Stimulated activated CD8-positive, alpha-beta memory T cell treated with anti-CD3 and anti-CD28 coated beads, Interleukin-15, amount 100 ng/mL, for 48 hours (primary cell): ENCODE results near the gene AHNAK2.
"Not testable (repeated sequence)": the region's sequence is repeated elsewhere in the genome, so short reads cannot be mapped to it uniquely, and the experiment has no call there.

Source experiments
- DNase-seq, 2 donors: peaks; one replicate each; pipeline ENCODE4 v3.0.0-alpha.2; 2020; ENCODE audit warnings: low read depth in 2 of 2

AHNAK2 gene

GRCh38 chr14:104898870-104899510, 79.2 kb downstream of the AHNAK2 start:
- DNase-seq = no peak

- no peak for DNase-seq
Observed at GRCh38 chr14:104898195-104898558, 80.0 kb downstream of the AHNAK2 start.

- no peak for DNase-seq
Observed at GRCh38 chr14:104897330-104898194, 80.6 kb downstream of the AHNAK2 start.

DNA sequence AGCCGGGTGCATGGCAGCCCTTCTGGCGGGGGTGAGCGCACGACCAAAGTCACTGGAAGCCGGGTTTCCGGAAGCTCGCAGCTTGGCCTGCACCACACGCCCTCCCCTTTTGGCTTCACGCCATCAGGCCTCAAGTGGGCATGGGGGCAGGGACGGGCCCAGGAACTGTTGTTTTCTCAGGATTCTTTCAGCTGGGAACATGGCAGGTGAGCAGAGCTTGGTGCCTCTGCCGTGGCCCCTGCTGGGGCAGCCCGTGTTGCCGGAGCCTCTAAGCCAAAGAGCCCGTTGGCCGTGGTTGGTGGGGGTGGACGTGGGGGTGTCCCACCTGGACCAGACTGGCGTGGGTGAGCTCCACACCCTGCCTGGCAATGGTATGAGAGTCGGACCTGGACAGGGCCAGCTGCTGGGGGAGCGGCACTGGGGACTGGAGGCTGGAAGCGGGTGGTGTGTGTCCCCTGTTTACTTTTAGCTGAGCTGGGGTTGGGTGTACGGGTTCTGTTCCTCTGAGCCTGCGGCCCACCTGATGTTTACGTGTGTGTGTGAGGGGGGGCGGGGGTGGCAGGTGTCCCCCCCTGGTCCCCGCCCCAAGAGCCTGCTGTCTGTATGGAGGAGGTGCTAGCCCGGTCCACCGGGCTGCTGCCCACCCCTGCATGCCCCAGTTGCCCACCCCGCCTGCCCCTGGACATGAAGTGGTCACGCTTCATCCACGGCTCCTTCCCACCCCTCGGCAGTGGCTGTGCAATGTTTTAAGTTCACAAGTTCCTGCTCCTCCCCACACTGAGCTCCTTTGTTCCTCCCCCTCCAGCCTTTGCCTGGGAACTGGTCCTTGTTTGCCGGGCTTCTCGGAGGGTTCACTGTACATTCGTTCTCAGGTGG, 82.2 kb downstream of the AHNAK2 start:
- DNase-seq = no peak

DNA sequence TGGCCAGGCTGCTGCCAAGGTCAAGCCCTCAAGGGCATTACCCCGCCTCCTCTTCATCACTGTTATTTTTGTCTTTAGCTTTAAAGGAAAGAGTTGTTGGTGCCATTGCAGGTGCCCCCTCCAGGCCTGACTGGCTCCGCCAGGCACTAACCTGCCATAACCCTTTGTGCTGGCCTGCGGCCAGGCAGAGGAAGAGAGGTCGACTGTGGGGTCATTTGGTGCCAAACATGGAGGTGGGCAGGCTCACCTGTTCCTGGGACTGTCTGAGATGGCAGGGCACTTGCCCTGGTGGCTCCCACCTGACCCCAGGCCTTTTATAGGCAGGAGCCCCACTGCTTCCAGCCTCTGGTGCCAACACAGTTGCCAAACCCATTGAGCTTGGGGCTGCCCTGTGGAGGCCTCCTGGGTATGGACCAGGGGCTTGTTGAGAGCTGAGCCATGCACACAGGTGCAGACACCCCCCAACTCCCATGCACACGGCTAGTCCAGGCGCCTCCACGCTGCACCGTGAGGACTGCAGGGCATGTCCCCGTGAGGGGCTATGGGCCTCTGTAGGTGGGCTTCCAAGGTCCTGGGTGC, 82.9 kb downstream of the AHNAK2 start:
- DNase-seq = no peak

GRCh38 chr14:104894331-104895206, 83.6 kb downstream of the AHNAK2 start:
- no peak for DNase-seq

- no peak for DNase-seq
Observed at GRCh38 chr14:104893435-104894207, 84.6 kb downstream of the AHNAK2 start.

DNA sequence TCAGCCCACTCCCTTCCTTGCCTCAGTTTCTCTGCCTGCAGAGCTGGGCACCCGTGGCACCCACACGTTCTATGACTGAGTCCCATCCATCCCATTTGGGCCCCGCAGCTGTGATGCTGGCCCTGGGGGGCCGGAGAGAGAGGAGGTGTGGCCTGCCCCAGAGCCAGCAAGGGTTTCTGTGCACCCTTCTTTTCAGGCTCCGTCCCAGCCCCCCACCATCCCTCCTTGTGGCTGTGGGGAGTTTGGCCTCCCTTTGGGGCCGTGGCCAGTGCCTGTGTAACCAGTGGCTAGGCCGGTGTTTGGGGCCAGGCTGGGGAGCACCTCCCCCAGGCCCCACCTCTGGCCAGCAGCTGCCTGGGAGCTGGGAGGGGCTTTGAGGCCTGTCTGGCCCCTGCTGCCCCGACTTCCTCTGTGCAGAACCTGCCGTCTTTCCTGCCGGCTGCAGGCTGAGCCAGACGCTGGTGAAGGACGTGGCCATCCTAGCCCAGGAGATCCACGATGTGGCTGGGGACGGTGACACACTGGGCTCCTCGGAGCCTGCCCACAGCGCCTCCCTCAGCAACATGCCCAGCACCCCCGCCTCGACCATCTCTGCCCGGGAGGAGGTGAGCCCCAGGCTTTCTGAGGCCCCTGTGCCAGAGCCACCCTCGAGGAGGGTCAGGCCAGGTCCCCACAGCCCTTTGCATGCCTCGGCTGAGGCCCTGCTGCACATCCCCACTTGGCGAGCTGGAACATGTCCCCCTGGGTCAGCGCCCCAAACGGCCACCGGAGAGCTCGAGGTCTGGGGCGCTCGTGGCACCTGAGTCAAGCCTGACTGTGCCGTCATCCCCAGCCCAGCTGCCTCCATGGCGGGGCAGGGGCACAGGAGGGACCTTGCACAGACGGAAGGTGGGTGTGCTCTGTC, 85.4 kb downstream of the AHNAK2 start:
- DNase-seq = no peak

DNA sequence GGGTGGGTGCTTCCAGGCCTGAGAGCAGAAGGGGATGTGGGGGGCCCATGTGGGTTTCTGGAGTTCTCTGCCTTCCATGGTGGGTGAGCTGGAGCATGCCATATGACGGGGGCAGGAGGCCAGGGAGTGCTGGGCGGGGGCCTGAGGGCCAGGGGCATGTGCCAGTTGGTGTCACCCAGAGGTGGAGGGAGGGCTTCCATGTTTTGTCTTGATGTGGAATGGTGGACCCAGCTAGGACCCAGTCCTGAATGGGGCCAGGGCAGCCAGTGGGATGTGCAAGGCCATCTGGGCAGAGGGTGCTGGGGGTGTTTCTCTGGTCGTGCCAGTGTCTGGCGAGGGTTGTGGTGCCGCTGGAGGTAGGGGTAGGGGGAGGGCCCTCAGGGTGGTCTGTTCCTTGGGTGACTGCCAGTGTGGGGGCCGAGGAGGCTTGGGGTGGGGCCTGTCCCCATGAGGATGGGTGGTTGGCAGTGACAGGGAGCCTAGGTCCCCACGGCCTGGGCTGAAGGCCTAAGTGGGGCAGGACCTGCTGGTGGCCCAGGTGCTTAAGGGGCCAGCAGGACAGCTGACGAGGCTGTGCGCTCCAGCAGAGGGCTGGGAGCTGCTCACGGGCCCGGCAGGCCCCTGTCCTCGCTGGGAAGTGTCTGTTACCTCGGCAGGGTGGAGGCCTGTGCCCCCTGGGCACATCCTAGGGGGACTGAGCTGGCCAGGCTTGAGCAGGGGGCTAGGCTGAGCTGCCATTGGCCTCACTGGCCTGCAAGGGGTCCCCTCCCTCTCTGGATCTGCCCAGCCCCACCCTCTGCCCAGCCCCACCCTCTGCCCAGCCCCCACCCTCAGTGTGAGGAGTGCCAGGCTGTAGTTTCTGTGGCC, 86.3 kb downstream of the AHNAK2 start:
- DNase-seq = no peak

DNA sequence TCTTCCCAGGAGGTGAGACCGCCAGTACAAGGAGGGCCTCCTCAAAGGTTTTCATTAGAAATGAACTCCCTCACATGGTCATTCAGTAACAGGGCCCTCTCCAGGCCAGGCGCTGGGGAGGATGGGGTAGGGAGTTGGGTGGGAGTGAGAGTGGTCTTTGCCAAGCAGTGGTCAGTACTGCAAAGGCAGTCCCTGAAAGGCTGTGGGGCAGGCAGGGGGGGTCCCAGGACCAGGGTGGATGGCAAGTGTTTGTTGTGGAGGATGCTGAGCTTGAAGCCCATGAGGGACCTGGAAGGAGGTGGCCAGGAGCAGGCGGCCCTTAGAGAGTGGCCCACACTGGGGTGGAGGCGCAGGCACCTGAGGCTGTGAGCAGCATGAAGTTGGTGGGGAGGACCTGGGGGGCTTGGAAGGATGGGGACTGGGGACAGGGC, 87.0 kb downstream of the AHNAK2 start:
- no peak for DNase-seq

- not testable (repeated sequence) for DNase-seq
Observed at GRCh38 chr14:104890292-104890691, 87.9 kb downstream of the AHNAK2 start.

- DNase-seq = no peak
Observed at GRCh38 chr14:104889375-104889757, 88.8 kb downstream of the AHNAK2 start.

DNA sequence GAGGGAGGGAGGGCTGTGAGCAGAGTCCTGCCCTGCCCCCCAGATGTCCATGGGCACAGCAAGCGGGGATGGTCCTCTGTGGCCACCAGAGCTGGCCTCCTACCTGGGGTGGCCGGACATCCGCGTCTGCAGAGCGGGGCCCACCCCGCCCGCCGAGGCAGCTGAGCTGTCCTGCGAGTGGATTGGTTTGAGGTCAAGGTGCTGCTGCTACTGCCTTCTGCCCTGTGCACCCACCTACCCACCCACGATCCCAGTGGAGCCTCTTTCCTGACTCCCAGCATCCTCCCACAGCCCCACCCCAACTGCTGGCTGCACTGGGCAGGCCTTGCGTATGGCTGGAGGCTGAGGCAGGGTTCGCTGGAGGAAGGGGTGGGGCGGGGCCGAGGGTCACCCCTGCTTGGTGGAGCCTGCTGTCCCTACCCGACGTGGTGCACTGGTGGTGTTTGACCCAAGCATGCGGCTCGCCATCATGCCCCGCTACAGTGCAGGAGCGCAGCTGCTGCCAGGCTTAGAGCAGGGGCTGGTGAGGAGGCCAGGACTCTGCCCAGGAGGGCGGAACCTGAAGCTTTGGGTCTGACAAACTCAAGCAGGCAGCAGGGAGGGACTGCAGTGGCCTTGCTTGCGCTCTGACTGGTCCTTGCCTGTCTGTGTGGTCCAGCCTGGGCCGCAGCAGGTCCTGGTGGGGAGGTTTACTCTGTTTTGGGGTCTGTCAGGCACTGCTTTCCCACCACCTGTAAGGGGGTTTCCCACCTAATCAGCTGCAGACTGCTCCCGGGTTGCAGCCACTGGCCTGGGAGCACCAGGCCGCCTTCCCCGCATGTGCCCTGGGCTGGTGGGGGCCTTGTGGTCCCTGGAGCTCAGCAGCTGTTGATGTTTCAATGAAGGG, 89.4 kb downstream of the AHNAK2 start:
- no peak for DNase-seq

GRCh38 chr14:104887623-104888488, 90.3 kb downstream of the AHNAK2 start:
- DNase-seq = no peak
